22Rv1 (cell line): ENCODE data around the gene NOL4L.

Experiments used
- CTCF ChIP-seq: fragments of 450-650 bp; IDR thresholded peaks from 2 replicates; pipeline ENCODE4 v1.5.1; 2017; ENCODE audit warnings: mild to moderate bottlenecking
- ZFX ChIP-seq: fragments of 450-650 bp; IDR thresholded peaks from 2 replicates; pipeline ENCODE4 v1.6.1; 2017; ENCODE audit warnings: antibody characterized with exemption, borderline replicate concordance

DNA sequence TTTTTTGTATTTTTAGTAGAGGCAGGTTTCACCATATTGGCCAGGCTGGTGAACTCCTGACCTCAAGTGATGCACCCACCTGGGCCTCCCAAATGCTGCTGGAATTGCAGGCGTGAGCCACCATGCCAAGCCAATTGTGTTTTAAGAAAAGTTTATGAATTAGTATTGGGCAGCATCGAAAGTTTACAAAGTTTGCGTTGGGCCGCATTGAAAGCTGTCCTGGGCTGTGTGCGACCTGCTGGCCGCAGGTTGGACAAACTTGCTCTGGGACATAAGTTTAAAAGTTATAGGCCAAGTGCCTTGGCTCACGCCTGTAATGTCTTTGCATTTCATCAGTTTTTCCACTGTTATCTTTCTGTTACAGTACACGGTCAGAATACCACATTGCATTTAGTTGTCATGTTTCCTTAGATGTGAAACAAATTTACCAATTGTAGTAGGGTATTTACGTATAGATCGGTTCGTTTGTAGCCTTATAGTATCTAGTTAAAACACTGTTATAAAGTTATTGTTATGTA, 187.5 kb downstream of the NOL4L start:
- TF ChIP-seq CTCF (no peak), ZFX (no peak)
